Esophagus (tissue), 2 donors: ENCODE measurements around the gene TAC1. TPM values are rescaled to one million over a fixed set of nuclear protein-coding genes. Genes with fewer than 3 reads are reported as not detected.
"Not testable (repeated sequence)": the region's sequence is repeated elsewhere in the genome, so short reads cannot be mapped to it uniquely, and the experiment has no call there.

Experiments used
- H3K27ac ChIP-seq, 2 donors: one replicate each; pipeline ENCODE4 v1.5.1; 2013; ENCODE audit warnings: low read depth in 2 of 2, mild to moderate bottlenecking in 2 of 2, inconsistent platforms in 1 of 2, low read length in 1 of 2, moderate library complexity in 1 of 2
- H3K27me3 ChIP-seq, 2 donors: one replicate each; pipeline ENCODE4 v1.6.1; 2013; ENCODE audit warnings: low read length in 2 of 2, control low read depth in 1 of 2, mild to moderate bottlenecking in 1 of 2; ENCODE audit not compliant: insufficient read depth in 2 of 2, control insufficient read depth in 1 of 2
- H3K36me3 ChIP-seq, 2 donors: one replicate each; pipeline ENCODE4 v1.6.1; 2013; ENCODE audit warnings: low read length in 1 of 2; ENCODE audit not compliant: control insufficient read depth in 2 of 2, insufficient read depth in 2 of 2
- H3K4me1 ChIP-seq, 2 donors: one replicate each; pipeline ENCODE4 v1.6.1; 2013; ENCODE audit warnings: low read length in 1 of 2; ENCODE audit not compliant: control insufficient read depth in 2 of 2, insufficient read depth in 2 of 2
- H3K4me3 ChIP-seq, 2 donors: one replicate each; pipeline ENCODE4 v1.5.1; 2013; ENCODE audit warnings: low read length in 2 of 2, mild to moderate bottlenecking in 2 of 2, low read depth in 1 of 2, moderate library complexity in 1 of 2
- H3K9me3 ChIP-seq, 2 donors: one replicate each; pipeline ENCODE4 v1.6.1; 2013; ENCODE audit warnings: mild to moderate bottlenecking in 2 of 2, low read depth in 1 of 2, low read length in 1 of 2, moderate library complexity in 1 of 2; ENCODE audit not compliant: control insufficient read depth in 2 of 2, insufficient read depth in 1 of 2
- WGBS, 2 donors: extraction: QIAGEN DNeasy Blood & Tissue Kit; methylation state at CpG; one replicate each; pipeline ENCODE4 v1.1.7; 2013; 5-methylcytosine and 5-hydroxymethylcytosine counted together
- polyA plus RNA-seq, 2 donors: library from polyadenylated mRNA; stranded (reverse); fragments of 200-250 nt; gene quantifications; one replicate each; pipeline ENCODE4 v1.2.3, GENCODE V29; 2013
- donor health status: healthy with polysubstance abuse.
- donor health status: Bipolar disorder and iron deficiency.

The TAC1 gene
- polyA plus RNA-seq, 2 donors, result 0.08 TPM; not detected in 1

- WGBS, 2 donors, result 66 to 77% methylated on average over 3 of the region's 3 CpGs
- peaks cover 0 to 8% of the 10 kb centered on the region in 2 donors for H3K9me3 ChIP-seq
- no peak overlapping the region for H3K27ac ChIP-seq
- H3K36me3 ChIP-seq, result no peaks in the 10 kb centered on the region
- H3K27me3 ChIP-seq, result peaks cover 2 to 27% of the 10 kb centered on the region in 2 donors
- H3K4me3 ChIP-seq, result no peak overlapping the region
- H3K4me1 ChIP-seq, result peaks cover 6 to 13% of the 10 kb centered on the region in 2 donors
Measured at GRCh38 chr7:97735075-97735474, 3.2 kb downstream of the TAC1 start.

GRCh38 chr7:97748482-97748881 is 16.6 kb downstream of the TAC1 start:
- H3K27ac ChIP-seq, result no peak overlapping the region
- H3K36me3 ChIP-seq, result no peaks in the 10 kb centered on the region
- H3K9me3 ChIP-seq, result no peaks in the 10 kb centered on the region
- H3K27me3 ChIP-seq, result no peaks in the 10 kb centered on the region
- no peaks in the 10 kb centered on the region for H3K4me1 ChIP-seq
- H3K4me3 ChIP-seq, result no peak overlapping the region

GRCh38 chr7:97751566-97751965 is 19.7 kb downstream of the TAC1 start:
- Histone ChIP-seq H3K4me3 (no peak overlapping the region), H3K36me3 (no peaks in the 10 kb centered on the region), H3K27ac (no peak overlapping the region), H3K4me1 (no peaks in the 10 kb centered on the region), H3K27me3 (no peaks in the 10 kb centered on the region), H3K9me3 (no peaks in the 10 kb centered on the region)
- WGBS, 2 donors, result 58 to 63% methylated on average over 2 of the region's 2 CpGs

DNA sequence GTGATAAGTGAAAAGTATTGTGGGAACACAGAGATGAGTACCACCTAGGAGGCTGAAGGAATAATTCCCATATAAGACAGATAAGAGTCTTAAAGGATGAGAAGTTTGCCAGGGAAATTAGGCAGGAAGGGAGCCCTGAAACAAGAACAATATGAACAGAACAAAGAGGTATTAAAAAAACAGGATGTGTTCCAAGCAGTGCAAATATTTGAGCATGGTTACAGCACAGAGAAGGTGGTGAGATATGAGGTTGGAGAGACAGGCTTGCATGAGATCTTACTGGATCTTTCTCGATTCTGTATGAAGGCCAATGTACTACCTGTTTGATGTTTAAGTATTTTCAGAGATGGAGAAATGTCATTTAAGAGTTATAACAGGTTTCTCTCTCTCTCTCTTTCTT is 20.3 kb downstream of the TAC1 start:
- Histone ChIP-seq H3K27ac (no peak overlapping the region), H3K36me3 (no peaks in the 10 kb centered on the region), H3K9me3 (no peaks in the 10 kb centered on the region), H3K4me3 (no peak overlapping the region), H3K27me3 (no peaks in the 10 kb centered on the region), H3K4me1 (no peaks in the 10 kb centered on the region)
- 44 to 54% methylated on average over 1 of the region's 1 CpG for WGBS, 2 donors

DNA sequence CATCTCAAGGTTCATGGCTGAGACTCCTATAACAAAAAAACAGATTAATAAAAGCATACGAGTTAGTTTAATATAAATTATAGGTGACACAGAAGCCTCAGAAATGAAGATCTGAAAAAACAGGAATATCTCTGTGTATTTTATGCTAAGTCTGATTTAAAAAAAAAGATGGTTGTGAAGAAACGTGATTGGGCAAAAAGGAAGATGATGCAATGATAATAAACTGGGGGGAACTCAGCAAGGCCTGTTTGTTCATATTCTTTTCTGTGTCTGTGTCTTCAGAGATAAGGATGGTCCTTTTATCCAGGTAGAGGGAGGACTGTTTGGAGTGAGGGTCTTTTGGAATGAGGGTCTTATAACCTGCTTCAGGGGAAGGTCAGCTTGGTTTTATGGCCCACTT is 25.9 kb downstream of the TAC1 start:
- no peaks in the 10 kb centered on the region for H3K27me3 ChIP-seq
- 72 to 73% methylated on average over 2 of the region's 2 CpGs for WGBS, 2 donors
- H3K4me3 ChIP-seq, result no peak overlapping the region
- no peak overlapping the region for H3K27ac ChIP-seq
- no peaks in the 10 kb centered on the region for H3K4me1 ChIP-seq
- H3K36me3 ChIP-seq, result no peaks in the 10 kb centered on the region
- no peaks in the 10 kb centered on the region for H3K9me3 ChIP-seq

DNA sequence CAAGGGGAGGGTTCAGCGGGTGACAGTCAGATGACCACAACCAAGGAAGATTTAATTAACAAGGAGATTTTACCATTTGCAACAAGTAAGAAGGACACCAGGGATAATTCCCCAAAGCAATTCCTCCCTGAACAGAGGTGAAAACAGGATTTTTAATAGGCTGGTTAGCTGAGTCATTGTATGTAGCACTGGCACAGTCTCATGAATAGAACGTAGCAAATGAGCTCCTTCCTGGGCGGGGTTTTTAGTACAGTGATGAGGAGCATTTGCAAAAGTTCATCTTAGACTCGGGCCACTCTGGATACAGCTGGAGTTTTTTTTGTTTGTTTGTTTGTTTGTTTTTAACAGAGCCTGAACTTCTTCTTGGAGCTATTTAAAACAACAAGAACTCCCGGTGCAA is 39.0 kb downstream of the TAC1 start:
- Histone ChIP-seq H3K9me3 (no peaks in the 10 kb centered on the region), H3K4me3 (no peak overlapping the region), H3K36me3 (no peaks in the 10 kb centered on the region), H3K27me3 (no peaks in the 10 kb centered on the region), H3K4me1 (no peaks in the 10 kb centered on the region), H3K27ac (no peak overlapping the region)
- 61 to 74% methylated on average over 5 of the region's 5 CpGs for WGBS, 2 donors

- H3K27me3 ChIP-seq, result no peaks in the 10 kb centered on the region
- no peaks in the 10 kb centered on the region for H3K36me3 ChIP-seq
- no peaks in the 10 kb centered on the region for H3K4me1 ChIP-seq
- WGBS, 2 donors, result 47 to 59% methylated on average over 6 of the region's 6 CpGs
- H3K4me3 ChIP-seq, result no peak overlapping the region
- H3K9me3 ChIP-seq, result no peaks in the 10 kb centered on the region
- no peak overlapping the region for H3K27ac ChIP-seq
Measured at GRCh38 chr7:97771576-97771975, 39.7 kb downstream of the TAC1 start.

DNA sequence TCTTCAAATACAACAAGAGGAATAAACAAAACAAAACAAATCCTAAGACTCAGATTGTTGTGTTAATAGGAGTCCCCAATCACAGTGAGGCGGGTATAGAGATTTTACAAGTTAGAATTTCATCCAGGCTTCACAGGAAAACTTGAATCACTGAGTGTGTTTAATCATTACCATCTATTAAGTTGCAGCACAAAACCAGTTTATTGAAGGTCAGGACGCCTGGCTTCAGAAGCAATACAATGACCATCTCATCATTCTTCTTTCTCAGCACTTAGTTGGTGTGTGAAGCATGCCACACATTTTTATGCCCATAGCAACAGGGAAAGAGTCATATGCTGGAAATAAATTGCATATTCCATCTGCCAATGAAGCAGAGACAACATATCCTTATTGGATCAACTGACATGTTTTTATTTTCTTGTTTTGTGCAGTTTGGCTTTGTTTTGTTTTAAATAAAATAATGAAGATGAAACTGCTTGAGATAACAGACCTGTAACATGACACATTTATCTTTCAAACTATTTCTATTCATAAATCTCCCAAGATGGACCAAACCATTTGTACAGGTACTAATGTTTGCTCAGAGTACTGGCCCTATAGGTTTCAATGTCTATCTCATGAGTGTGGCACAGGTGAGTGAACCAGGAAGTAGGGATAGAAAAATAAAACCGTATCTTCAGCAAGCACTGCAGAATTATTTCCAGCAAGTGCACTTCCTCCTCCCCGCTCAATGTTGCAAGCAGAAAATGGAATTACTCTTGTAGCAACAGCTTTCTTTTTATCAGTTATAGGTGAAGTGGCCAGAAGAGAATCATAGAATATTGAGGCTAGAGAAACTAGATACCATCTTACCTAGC is 40.4 kb downstream of the TAC1 start:
- Histone ChIP-seq H3K9me3 (no peaks in the 10 kb centered on the region), H3K27ac (no peak overlapping the region), H3K4me1 (no peaks in the 10 kb centered on the region), H3K27me3 (no peaks in the 10 kb centered on the region), H3K36me3 (no peaks in the 10 kb centered on the region), H3K4me3 (no peak overlapping the region)
- 53 to 60% methylated on average over 4 of the region's 4 CpGs for WGBS, 2 donors

DNA sequence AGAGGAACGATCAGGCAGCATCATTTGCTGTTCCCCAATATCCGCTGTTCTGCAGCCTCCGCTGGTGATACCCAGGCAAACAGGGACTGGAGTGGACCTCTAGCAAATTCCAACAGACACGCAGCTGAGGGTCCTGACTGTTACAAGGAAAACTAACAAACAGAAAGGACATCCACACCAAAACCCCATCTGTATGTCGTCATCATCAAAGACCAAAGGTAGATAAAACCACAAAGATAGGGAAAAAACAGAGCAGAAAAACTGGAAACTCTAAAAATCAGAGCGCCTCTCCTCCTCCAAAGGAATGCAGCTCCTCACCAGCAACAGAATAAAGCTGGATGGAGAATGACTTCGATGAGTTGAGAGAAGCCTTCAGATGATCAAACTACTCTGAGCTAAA is 54.5 kb downstream of the TAC1 start:
- not testable (repeated sequence) for H3K9me3 ChIP-seq, H3K27me3 ChIP-seq, H3K4me3 ChIP-seq, H3K4me1 ChIP-seq, H3K27ac ChIP-seq, H3K36me3 ChIP-seq
- 85 to 92% methylated on average over 7 of the region's 7 CpGs for WGBS, 2 donors
